Measurements from ENCODE around the gene ARID1B. TPM values are rescaled to one million over a fixed set of nuclear protein-coding genes. Genes with fewer than 3 reads are reported as not detected.
A peak's percentile ranks its signal among the peaks of the same experiment; 100 is the strongest.

Gene ARID1B
- total and polyA plus RNA-seq, 10 of the 15 experiments (the other 5 are each of a cell fraction or from before 2014, with no cell fraction given), result 24.7 to 133 (median 54.6) TPM

DNA sequence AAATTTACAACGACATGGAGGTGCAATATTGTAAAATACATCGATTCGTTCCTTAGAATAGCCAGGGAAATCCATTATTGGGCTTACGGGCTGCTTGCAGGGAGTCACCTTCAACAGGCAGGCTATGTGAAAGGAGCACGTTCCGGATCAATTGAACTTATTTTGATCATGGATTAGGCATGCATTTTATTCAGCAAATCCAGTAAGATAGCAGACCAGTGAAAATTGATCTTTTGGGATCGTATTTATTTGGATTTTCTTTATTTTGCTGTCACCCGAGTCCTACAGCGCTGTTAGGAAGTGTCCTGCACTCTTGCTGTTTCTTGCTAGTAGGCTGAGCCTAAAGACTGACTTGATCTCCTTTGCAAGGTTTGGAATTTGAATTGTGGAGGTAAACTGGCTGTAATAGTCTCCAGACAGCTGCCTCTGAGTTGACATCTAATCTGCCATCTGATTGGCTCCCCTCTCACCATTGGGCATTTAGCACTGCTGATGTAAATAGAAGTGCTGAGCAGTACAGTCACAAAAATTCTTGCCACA, 3.0 kb downstream of the ARID1B start (continued):
- 0 out of 2 replicates have a peak, but pooled peaks have one; percentile 41 for TF ChIP-seq MTA3 (IDR thresholded peaks at IDR 0.05; ENCODE audit: borderline replicate concordance, low read length)
- TF ChIP-seq, protein P1, sequence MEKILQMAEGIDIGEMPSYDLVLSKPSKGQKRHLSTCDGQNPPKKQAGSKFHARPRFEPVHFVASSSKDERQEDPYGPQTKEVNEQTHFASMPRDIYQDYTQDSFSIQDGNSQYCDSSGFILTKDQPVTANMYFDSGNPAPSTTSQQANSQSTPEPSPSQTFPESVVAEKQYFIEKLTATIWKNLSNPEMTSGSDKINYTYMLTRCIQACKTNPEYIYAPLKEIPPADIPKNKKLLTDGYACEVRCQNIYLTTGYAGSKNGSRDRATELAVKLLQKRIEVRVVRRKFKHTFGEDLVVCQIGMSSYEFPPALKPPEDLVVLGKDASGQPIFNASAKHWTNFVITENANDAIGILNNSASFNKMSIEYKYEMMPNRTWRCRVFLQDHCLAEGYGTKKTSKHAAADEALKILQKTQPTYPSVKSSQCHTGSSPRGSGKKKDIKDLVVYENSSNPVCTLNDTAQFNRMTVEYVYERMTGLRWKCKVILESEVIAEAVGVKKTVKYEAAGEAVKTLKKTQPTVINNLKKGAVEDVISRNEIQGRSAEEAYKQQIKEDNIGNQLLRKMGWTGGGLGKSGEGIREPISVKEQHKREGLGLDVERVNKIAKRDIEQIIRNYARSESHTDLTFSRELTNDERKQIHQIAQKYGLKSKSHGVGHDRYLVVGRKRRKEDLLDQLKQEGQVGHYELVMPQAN (conservative IDR thresholded peaks at IDR 0.05), result peak; percentile 96
- peak; percentile 29; the same call in 1 of the 2 replicates for TF ChIP-seq POLR2AphosphoS2 (IDR thresholded peaks at IDR 0.05; ENCODE audit: low read depth, low read length)
- peak; percentile 64; the same call in 1 of the 2 replicates for TF ChIP-seq RFX5 (IDR thresholded peaks at IDR 0.05; ENCODE audit: low read depth, low read length)
- peak; percentile 31; the same call in 1 of the 2 replicates for TF ChIP-seq NBN (IDR thresholded peaks at IDR 0.05)
- TF ChIP-seq RELB (IDR thresholded peaks at IDR 0.05; ENCODE audit: low read depth), result peak; percentile 14; the same call in 1 of the 2 replicates

Data from GM12878 (cell line).